Epithelial cell of esophagus (primary cell): ENCODE results near the gene QTRT2.

ENCODE experiments used
- DNase-seq: peaks from one replicate; pipeline ENCODE4 v3.0.0; 2010; ENCODE audit warnings: low read depth
- H3K4me3 ChIP-seq: 2 replicates; pipeline ENCODE4 v1.5.1; 2011; ENCODE audit warnings: mild to moderate bottlenecking, low read length, control low read depth
- TF ChIP-seq, protein P1 (sequence below): IDR thresholded peaks from 2 replicates; pipeline ENCODE4 v1.5.1; 2011; ENCODE audit warnings: low read depth, mild to moderate bottlenecking, low read length, control low read depth, inconsistent platforms; ENCODE audit not compliant: insufficient read depth; ENCODE audit errors: missing control alignments

Gene QTRT2

GRCh38 chr3:114056130-114057010 is at the start of gene QTRT2, which contains the start of gene CCDC191:
TSS of gene QTRT2 (plus strand) at chr3:114056737. CDS start at chr3:114065258, 8,521 bp downstream.
TSS of gene CCDC191 (minus strand) at chr3:114056526. CDS start at chr3:114056466, 60 bp downstream.
- TF ChIP-seq, protein P1, sequence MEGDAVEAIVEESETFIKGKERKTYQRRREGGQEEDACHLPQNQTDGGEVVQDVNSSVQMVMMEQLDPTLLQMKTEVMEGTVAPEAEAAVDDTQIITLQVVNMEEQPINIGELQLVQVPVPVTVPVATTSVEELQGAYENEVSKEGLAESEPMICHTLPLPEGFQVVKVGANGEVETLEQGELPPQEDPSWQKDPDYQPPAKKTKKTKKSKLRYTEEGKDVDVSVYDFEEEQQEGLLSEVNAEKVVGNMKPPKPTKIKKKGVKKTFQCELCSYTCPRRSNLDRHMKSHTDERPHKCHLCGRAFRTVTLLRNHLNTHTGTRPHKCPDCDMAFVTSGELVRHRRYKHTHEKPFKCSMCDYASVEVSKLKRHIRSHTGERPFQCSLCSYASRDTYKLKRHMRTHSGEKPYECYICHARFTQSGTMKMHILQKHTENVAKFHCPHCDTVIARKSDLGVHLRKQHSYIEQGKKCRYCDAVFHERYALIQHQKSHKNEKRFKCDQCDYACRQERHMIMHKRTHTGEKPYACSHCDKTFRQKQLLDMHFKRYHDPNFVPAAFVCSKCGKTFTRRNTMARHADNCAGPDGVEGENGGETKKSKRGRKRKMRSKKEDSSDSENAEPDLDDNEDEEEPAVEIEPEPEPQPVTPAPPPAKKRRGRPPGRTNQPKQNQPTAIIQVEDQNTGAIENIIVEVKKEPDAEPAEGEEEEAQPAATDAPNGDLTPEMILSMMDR = no peak
- DNase-seq = peak; percentile 100
- peak within 1 kb of the TSS; percentile 97 for H3K4me3 ChIP-seq

- TF ChIP-seq, protein P1 = no peak
- no peak for DNase-seq
- no peak overlapping the region for H3K4me3 ChIP-seq
Observed at GRCh38 chr3:114011059-114011797, 45.3 kb upstream of the QTRT2 start.

DNA sequence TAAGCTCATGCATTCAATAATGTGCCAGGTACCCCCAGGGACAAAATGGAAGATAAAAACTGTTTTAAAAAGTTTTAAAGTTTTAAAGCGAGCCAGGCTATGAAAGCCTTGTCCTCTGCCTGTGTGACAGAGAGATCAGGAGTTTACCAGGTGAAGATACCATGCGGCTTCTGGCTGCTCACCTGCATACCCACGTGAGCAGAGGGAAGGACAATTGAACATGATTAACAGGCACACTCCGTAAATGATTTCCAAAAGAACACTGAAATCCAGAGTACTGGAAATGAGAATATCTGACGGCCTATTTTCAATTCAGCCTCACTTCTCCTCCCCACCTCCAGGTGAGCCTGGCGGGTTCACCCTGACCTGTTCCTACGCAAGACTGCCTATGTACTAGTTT is 42.3 kb upstream of the QTRT2 start:
- no peak for DNase-seq
- TF ChIP-seq, protein P1 = no peak
- no peak overlapping the region for H3K4me3 ChIP-seq

DNA sequence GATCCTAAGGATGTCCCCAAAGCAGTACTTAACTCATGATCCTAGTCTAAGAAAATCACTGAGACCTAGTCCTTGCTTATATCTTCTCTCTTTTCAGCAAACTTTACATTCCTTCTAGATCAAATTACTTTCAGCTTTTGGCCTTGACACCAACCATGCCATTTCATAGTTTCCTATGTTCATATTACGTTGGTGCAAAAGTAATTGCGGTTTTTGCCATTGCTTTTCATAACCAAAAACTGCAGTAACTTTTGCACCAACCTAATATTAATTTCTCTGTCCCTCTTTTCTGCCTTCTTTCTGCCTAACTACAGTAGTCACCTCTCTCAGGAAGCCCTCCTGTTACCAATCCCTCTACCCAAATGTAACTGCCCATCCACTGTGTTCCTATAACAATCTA is 37.1 kb upstream of the QTRT2 start:
- no peak for DNase-seq
- TF ChIP-seq, protein P1 = no peak
- H3K4me3 ChIP-seq = no peak overlapping the region

GRCh38 chr3:114020907-114021306 is 35.6 kb upstream of the QTRT2 start:
- no peak for DNase-seq
- TF ChIP-seq, protein P1 = no peak

GRCh38 chr3:114022145-114022802 is 34.3 kb upstream of the QTRT2 start:
- no peak overlapping the region for H3K4me3 ChIP-seq
- DNase-seq = no peak
- TF ChIP-seq, protein P1 = no peak

More at GRCh38 chr3:114020907-114021306, 35.6 kb upstream of the QTRT2 start:
- no peak overlapping the region for H3K4me3 ChIP-seq
